ENCODE data around the gene CRKL. TPM values are rescaled to one million over a fixed set of nuclear protein-coding genes. Genes with fewer than 3 reads are reported as not detected.

The CRKL gene
- total RNA-seq, 3 donors from 2014 or later = 36.8 to 46.5 (median 42.3) TPM

- Histone ChIP-seq H3K36me3 (no peaks in the 10 kb centered on the region), H3K4me1 (no peaks in the 10 kb centered on the region), H3K4me3 (no peak overlapping the region), H3K27ac (no peak overlapping the region), H3K9me3 (no peaks in the 10 kb centered on the region), H3K27me3 (no peaks in the 10 kb centered on the region)
- TF ChIP-seq POLR2AphosphoS5 (IDR thresholded peaks at IDR 0.05) (no peak), CTCF (IDR thresholded peaks at IDR 0.05) (no peak), POLR2A (IDR thresholded peaks at IDR 0.05) (no peak)
- intact Hi-C loops (cut with DNase I; ENCODE audit: low total_unique reads) = no loop called here
- no peak for DNase-seq (ENCODE audit: low spot score in 2 of 2)
These were observed 7.5 kb upstream of the CRKL start for GRCh38 chr22:20909543-20910303.

- intact Hi-C loops (cut with DNase I; ENCODE audit: low total_unique reads) = no loop called here
These were observed 4.7 kb upstream of the CRKL start for GRCh38 chr22:20912494-20912893.

GRCh38 chr22:20918663-20919218, 1.5 kb downstream of the CRKL start:
- intact Hi-C loops (cut with DNase I; ENCODE audit: low total_unique reads) = no loop called here
- Histone ChIP-seq H3K27me3 (no peaks in the 10 kb centered on the region), H3K9me3 (no peaks in the 10 kb centered on the region), H3K4me1 (peaks cover 0 to 14% of the 10 kb centered on the region in 2 donors), H3K4me3 (peak overlapping the region; percentile 68 to 100 (median 98)), H3K36me3 (no peaks in the 10 kb centered on the region), H3K27ac (peak overlapping the region; percentile 34 to 55)
- DNase-seq (ENCODE audit: low spot score in 2 of 2) = no peak
- TF ChIP-seq CTCF (IDR thresholded peaks at IDR 0.05) (no peak), POLR2A (IDR thresholded peaks at IDR 0.05) (no peak), POLR2AphosphoS5 (IDR thresholded peaks at IDR 0.05) (no peak)

More at GRCh38 chr22:20912494-20912893, 4.7 kb upstream of the CRKL start:
- Histone ChIP-seq H3K4me1 (no peaks in the 10 kb centered on the region), H3K36me3 (no peaks in the 10 kb centered on the region), H3K9me3 (no peaks in the 10 kb centered on the region), H3K27ac (no peak overlapping the region), H3K4me3 (no peak overlapping the region), H3K27me3 (no peaks in the 10 kb centered on the region)
- no peak for DNase-seq (ENCODE audit: low spot score in 2 of 2)
- TF ChIP-seq POLR2A (IDR thresholded peaks at IDR 0.05) (no peak), CTCF (IDR thresholded peaks at IDR 0.05) (no peak), POLR2AphosphoS5 (IDR thresholded peaks at IDR 0.05) (no peak)

- Histone ChIP-seq H3K27me3 (no peaks in the 10 kb centered on the region), H3K27ac (peak overlapping the region in 1 of 2 donors; percentile 3), H3K36me3 (no peaks in the 10 kb centered on the region), H3K4me1 (peaks cover 0 to 14% of the 10 kb centered on the region in 2 donors), H3K9me3 (no peaks in the 10 kb centered on the region), H3K4me3 (peak overlapping the region; percentile 68 to 100 (median 98))
- DNase-seq (ENCODE audit: low spot score in 2 of 2) = no peak
- no peak for TF ChIP-seq POLR2A (IDR thresholded peaks at IDR 0.05)
- no peak for TF ChIP-seq CTCF (IDR thresholded peaks at IDR 0.05)
- no peak for TF ChIP-seq POLR2AphosphoS5 (IDR thresholded peaks at IDR 0.05)
- intact Hi-C loops (cut with DNase I; ENCODE audit: low total_unique reads) = no loop called here
These were observed 2.5 kb downstream of the CRKL start for GRCh38 chr22:20919718-20920117.

GRCh38 chr22:20920881-20921203, 3.6 kb downstream of the CRKL start:
- TF ChIP-seq POLR2AphosphoS5 (IDR thresholded peaks at IDR 0.05) (no peak), CTCF (IDR thresholded peaks at IDR 0.05) (no peak), POLR2A (IDR thresholded peaks at IDR 0.05) (no peak)
- Histone ChIP-seq H3K9me3 (no peaks in the 10 kb centered on the region), H3K4me1 (peaks cover 0 to 14% of the 10 kb centered on the region in 2 donors), H3K27me3 (no peaks in the 10 kb centered on the region), H3K36me3 (no peaks in the 10 kb centered on the region), H3K4me3 (peak overlapping the region; percentile 68 to 100 (median 98)), H3K27ac (no peak overlapping the region)
- DNase-seq (ENCODE audit: low spot score in 2 of 2) = no peak
- intact Hi-C loops (cut with DNase I; ENCODE audit: low total_unique reads) = no loop called here
